GM15510 (cell line): ENCODE results near the gene MMP3.

Source experiments
- POLR2A ChIP-seq: IDR thresholded peaks from 3 replicates; pipeline ENCODE4 v1.6.1; 2011; ENCODE audit warnings: borderline replicate concordance; ENCODE audit not compliant: insufficient read length; ENCODE audit errors: extremely low read depth

Gene MMP3

GRCh38 chr11:102810950-102811660 lies 32.3 kb downstream of the MMP3 start:
- no peak for TF ChIP-seq POLR2A

- TF ChIP-seq POLR2A: no peak
Measured at GRCh38 chr11:102809971-102810370, 33.4 kb downstream of the MMP3 start.

GRCh38 chr11:102807921-102808320 lies 35.5 kb downstream of the MMP3 start:
- TF ChIP-seq POLR2A: no peak

- no peak for TF ChIP-seq POLR2A
Measured at GRCh38 chr11:102806296-102806695, 37.1 kb downstream of the MMP3 start.

- TF ChIP-seq POLR2A: no peak
Measured at GRCh38 chr11:102802341-102802740, 41.1 kb downstream of the MMP3 start.

- TF ChIP-seq POLR2A: no peak
Measured at GRCh38 chr11:102800767-102801166, 42.6 kb downstream of the MMP3 start.

GRCh38 chr11:102799681-102800340 lies 43.6 kb downstream of the MMP3 start:
- no peak for TF ChIP-seq POLR2A

GRCh38 chr11:102798012-102798746 lies 45.2 kb downstream of the MMP3 start, which contains the start of gene MMP1:
TSS of gene MMP1 (minus strand) at chr11:102798160. CDS start at chr11:102798092, 68 bp downstream.
- TF ChIP-seq POLR2A: no peak

GRCh38 chr11:102794382-102794781 lies 49.0 kb downstream of the MMP3 start:
- no peak for TF ChIP-seq POLR2A

GRCh38 chr11:102793677-102794290 lies 49.6 kb downstream of the MMP3 start:
- no peak for TF ChIP-seq POLR2A

GRCh38 chr11:102792604-102793003 lies 50.8 kb downstream of the MMP3 start:
- no peak for TF ChIP-seq POLR2A

- TF ChIP-seq POLR2A: no peak
Measured at GRCh38 chr11:102791271-102792036, 52.0 kb downstream of the MMP3 start.

GRCh38 chr11:102788334-102788995 lies 54.9 kb downstream of the MMP3 start:
- TF ChIP-seq POLR2A: no peak
